Choroid plexus epithelial cell (primary cell): Measurements from ENCODE around the gene ARHGAP31.
"Not testable (repeated sequence)": the region's sequence is repeated elsewhere in the genome, so short reads cannot be mapped to it uniquely, and the experiment has no call there.

ENCODE experiments used
- DNase-seq: peaks from one replicate; pipeline ENCODE4 v3.0.0-alpha.2; 2010; ENCODE audit warnings: low read depth
- H3K4me3 ChIP-seq: 2 replicates; pipeline ENCODE4 v1.5.1; 2011; ENCODE audit warnings: low read depth, mild to moderate bottlenecking, control low read depth, low read length, moderate library complexity
- TF ChIP-seq, protein P1 (sequence below): conservative IDR thresholded peaks from 2 replicates; pipeline ENCODE4 v1.5.1; 2011; ENCODE audit warnings: low read depth, mild to moderate bottlenecking, control low read depth, inconsistent platforms, low read length, moderate library complexity

The ARHGAP31 gene

DNA sequence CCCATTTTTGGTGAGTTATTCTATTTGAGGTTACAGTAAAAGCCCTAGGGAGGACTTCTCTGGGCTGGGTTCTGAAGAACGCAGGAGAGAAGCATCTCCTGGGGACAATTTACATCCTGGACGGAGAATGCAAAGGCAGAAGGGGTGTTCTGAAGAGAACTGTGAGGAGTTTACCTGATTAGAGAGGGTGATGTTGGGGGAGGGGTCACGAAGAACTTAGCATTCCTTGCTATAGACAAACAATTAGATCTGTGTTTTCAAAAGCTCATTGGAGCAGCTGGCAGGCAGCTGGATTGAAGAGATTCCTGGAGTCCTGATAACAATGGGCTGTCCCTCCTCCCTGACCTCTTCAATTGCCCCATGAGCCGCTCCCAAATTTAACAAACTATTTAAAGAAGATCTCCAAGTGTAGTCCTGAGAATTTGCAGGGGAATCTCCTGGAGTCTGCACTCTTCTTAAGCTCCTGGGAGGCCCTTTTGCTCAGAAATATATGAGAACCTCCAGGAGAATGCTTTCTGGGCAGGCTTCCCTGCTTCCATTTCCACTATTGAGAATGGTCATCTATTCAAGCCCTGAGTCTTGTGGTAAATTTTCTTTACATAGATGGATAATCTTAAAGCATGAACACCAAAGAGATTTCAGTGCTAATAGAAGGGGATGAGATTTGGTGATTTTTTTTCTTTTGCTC, 55.3 kb downstream of the ARHGAP31 start:
- DNase-seq = peak; percentile 20
- H3K4me3 ChIP-seq = no peak overlapping the region
- TF ChIP-seq, protein P1, sequence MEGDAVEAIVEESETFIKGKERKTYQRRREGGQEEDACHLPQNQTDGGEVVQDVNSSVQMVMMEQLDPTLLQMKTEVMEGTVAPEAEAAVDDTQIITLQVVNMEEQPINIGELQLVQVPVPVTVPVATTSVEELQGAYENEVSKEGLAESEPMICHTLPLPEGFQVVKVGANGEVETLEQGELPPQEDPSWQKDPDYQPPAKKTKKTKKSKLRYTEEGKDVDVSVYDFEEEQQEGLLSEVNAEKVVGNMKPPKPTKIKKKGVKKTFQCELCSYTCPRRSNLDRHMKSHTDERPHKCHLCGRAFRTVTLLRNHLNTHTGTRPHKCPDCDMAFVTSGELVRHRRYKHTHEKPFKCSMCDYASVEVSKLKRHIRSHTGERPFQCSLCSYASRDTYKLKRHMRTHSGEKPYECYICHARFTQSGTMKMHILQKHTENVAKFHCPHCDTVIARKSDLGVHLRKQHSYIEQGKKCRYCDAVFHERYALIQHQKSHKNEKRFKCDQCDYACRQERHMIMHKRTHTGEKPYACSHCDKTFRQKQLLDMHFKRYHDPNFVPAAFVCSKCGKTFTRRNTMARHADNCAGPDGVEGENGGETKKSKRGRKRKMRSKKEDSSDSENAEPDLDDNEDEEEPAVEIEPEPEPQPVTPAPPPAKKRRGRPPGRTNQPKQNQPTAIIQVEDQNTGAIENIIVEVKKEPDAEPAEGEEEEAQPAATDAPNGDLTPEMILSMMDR = no peak

DNA sequence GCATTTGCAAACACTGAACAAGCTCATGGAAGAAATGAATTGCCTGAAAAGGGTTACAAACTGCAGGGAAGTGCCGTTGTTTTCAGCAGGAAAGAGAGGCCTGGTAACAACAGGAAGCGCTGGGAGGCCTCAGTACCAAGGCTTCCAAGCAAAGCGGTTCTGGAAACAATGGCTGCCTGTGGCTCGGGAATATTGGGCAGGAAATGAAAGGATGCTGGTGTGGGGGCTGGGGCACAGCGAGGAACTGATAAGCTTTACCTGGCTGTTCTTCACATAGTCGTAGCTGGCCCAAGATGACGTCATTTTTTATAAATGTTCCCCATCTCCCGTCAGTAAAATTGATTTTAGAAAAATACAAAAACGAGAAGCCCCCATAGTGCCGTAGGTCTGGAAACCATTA, 55.9 kb downstream of the ARHGAP31 start:
- no peak overlapping the region for H3K4me3 ChIP-seq
- DNase-seq = peak; percentile 34
- TF ChIP-seq, protein P1 = no peak

DNA sequence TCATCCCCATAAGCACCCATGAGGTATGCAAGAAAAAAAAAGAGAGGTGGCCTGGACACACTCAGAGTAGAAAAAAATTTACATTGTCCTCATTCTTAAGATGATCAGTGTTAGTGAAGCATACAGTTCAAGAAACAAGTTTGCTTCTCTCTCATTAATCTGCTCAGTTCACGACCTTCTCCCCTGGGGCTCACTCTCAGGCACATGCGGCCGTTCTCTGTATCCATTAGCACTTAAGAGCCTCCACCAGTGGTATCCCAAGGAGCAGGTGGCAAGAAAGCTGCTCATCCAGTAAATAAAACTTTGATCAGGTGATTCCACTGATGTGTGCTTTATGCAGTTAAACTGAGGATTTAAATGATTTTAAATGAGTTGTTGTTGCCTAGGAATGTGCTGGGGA, 57.4 kb downstream of the ARHGAP31 start:
- no peak for DNase-seq
- H3K4me3 ChIP-seq = no peak overlapping the region
- TF ChIP-seq, protein P1 = no peak

DNA sequence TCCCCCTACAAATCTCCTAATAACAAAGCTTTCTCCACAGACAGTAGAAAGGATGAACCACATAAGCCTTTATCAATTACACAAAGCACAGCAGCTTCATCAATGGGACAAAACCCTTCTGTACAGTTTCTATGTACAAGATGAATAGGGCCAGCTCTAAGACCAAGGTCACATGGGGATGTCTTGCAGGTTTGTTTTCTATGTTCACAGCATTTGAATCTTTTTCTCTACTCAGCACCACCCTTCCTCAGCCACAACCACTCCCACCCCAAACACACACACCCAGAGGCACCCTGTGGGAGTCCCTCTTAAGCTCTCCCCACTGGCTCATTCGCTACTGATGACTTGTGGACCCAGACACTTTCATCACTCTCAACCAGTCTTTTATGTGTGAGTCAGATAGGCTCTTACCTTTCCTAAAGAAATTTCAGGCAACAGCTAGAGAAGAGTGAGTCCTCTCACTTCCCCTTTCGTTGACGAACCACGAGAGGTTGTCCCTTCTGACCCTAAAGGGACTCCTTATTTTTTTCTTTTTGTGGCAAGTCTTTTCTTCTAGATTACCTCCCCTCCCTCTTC, 57.9 kb downstream of the ARHGAP31 start:
- TF ChIP-seq, protein P1 = no peak
- peak; percentile 63 for DNase-seq
- no peak overlapping the region for H3K4me3 ChIP-seq

DNA sequence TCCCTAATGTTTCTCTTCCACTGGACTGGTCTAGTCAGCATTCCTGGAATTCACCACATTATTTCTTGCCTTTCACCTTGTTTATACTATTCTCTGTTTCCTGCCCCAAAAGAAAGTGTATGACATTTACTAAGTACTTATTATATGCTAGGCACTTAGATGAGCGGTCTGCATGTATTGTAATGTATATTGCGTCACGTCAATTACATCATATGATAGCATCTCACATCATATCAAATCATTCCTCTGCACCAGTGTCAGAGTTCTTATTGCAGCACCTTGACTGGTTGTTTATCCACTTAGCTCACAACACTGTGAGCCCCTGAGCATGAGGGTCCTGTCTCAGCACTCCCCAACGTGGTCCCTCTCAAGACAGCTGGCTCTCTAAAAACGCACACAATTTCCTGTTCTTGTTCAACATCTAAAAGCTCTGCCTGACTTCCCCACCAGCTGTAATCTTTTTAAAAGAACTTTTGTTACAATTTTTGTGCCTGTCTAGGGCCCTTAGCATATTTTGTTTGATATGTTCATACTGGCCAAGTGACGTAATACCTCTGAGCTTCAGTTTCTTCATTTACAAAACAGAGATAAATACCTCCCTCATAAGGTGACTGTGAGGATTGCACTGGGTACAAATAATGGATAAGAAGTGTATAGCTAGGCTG, 58.8 kb downstream of the ARHGAP31 start:
- TF ChIP-seq, protein P1 = peak; percentile 63
- H3K4me3 ChIP-seq = no peak overlapping the region
- peak; percentile 91 for DNase-seq

DNA sequence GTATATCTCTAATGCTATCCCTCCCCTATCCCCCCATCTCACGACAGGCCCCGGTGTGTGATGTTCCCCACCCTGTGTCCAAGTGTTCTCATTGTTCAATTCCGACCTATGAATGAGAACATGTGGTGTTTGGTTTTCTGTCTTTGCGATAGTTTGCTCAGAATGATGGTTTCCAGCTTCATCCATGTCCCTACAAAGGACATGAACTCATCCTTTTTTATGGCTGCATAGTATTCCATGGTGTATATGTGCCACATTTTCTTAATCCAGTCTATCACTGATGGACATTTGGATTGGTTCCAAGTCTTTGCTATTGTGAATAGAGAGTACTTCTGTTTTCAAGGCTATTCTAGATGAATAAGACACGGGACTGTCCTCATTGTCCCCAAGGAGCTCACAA, 61.4 kb downstream of the ARHGAP31 start:
- DNase-seq = not testable (repeated sequence)

DNA sequence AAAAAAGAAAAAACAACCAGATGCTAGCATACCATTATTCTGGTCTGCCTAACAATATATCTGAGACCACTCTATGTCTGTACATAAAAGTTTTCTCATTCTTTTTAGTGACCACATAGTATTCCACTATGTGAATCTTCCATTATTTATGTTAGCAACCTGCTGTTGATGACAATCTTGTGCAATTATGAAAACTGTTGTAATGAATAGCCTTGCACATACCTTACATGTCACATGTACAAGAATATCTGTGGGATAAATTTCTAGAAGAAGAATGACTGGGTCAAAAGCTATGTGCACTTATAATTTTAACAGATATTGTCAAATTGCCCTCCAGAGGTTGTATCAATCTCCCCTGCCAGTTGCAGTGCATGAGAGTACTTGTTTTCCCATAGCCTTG, 62.5 kb downstream of the ARHGAP31 start:
- H3K4me3 ChIP-seq = no peak overlapping the region
- DNase-seq = peak; percentile 58
- TF ChIP-seq, protein P1 = no peak

More for the DNA sequence above, 61.4 kb downstream of the ARHGAP31 start:
- not testable (repeated sequence) for H3K4me3 ChIP-seq
